A549 treated with ZK216348 at 1 μM for 4 hours (cell line): ENCODE measurements around the gene ACTR1B. TPM values are rescaled to one million over a fixed set of nuclear protein-coding genes. Genes with fewer than 3 reads are reported as not detected.

Experiments used
- total RNA-seq: library from RNA; stranded (reverse); fragments of 200-300 nt; extraction: Qiagen RNA extraction; gene quantifications from 5 replicates; pipeline ENCODE4 v1.2.3, GENCODE V29; 2022; ENCODE audit warnings: low read depth

ACTR1B gene
- total RNA-seq, result 28.4 to 46.8 TPM (median 41.4 TPM) in 5 replicates

DNA sequence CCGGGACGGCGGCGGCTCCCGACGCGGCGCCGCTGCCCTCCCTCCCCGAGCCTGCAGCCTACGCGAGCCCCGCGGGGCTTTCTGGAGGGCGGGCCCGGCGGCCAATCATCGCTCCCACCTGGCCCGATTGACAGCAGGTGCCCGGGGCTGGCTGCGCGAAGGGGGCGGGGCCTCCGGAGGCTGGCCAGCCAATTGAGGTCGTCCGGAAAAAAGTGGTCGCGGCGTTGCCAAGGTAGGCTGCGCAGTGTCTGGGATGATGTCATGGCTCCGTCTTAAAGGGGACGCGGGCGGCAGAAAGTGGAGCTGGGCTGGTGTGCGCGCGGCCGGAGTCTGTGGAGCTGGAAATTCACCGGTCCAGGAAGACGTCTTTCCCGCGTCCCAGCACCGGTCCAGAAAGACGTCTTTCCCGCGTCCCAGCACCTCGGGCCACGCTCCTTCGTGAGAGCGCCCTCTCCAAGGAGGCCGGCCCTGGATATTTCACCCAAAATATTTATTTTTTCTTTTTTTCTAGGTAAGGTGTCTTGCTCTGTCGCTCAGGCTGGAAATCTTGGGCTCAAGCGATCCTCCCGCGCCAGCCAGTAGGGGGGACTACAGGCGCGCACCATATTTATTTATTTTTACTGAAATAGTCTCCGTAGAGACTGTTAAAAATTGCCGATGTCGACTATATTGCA is at the start of gene ACTR1B:
Gene ACTR1B, minus strand, starts transcription at position 83 of the 674 bp plus-strand sequence. CDS start 154 bp downstream, outside the sequence.

GRCh38 chr2:97669448-97669847 is 5.6 kb upstream of the ACTR1B start, which contains the start of gene C2orf92:
Gene C2orf92, plus strand, starts transcription at chr2:97669713. Its CDS starts 76 bp downstream, at chr2:97669789.

DNA sequence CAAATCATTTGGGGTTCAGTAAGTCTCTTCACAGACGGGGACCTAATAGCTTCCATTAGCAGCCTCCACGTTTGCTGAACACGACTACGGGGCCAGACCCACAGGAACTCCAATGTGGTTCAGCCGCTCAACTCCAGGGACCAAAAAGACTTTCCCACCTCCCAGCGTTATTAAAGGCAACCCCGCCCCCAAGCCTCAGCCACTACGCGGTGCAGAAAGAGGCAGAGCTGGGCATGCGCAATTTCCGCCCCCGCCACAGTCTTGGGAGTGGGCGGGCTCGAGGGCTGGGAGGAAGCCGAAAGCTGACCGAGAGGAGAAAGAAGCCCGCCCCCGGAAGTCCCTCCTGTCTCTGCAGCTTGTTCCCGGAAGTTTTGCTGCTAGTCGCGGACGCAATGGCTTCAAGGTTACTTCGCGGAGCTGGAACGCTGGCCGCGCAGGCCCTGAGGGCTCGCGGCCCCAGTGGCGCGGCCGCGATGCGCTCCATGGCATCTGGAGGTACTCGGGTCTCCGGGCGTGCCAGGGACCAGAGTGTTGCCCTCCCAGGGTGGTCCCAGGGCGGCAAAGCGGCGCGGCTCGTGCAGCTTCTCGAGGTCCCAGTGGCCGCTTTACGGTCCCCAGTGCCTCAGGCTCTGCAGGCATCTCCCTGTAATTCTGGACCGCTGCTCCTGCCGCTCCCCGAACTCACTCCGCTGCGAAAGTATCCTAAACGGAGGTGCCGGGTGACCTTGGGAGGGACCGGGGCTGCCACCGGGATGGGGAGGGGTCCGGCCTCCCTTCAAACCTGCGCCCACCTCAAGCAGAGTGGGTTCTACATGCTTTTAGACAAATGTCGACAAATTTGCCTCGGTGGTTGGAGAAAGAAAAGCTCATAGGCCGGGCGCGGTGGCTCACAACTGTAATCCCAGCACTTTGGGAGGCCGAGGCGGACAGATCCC is 17.9 kb downstream of the ACTR1B start, which contains the start of gene COX5B:
Gene COX5B, plus strand, starts transcription at position 368 of the 935 bp plus-strand sequence. Its CDS starts 25 bp downstream, at position 393.

Other genes starting within 250 kb of the ACTR1B start
- gene ANKRD36B, start 74.2 kb downstream of the ACTR1B start, total RNA-seq, result 4.3 to 6.7 TPM (median 5.5 TPM) in 5 replicates
- 236 to 332 TPM (median 305 TPM) in 5 replicates for gene COX5B, start 18.0 kb downstream of the ACTR1B start, total RNA-seq
- 0.54 to 1.1 TPM (median 0.66 TPM) in 5 replicates for gene C2orf92, start 5.7 kb upstream of the ACTR1B start, total RNA-seq
- not detected in 5 replicates for gene ZAP70, start 49.5 kb upstream of the ACTR1B start, total RNA-seq